Cardiac septum (tissue), 1 donor: ENCODE results near the gene WDPCP. TPM values are rescaled to one million over a fixed set of nuclear protein-coding genes. Genes with fewer than 3 reads are reported as not detected.
"Not testable (repeated sequence)": the region's sequence is repeated elsewhere in the genome, so short reads cannot be mapped to it uniquely, and the experiment has no call there.

Source experiments
- DNase-seq: peaks from one replicate; pipeline ENCODE4 v3.0.0-alpha.2; 2020; ENCODE audit warnings: low spot score
- intact Hi-C: fragments of 100-400 bp; cut with DNase I; formaldehyde crosslinking; loops from one replicate; pipeline ENCODE4 v1.14.0; 2022
- total RNA-seq: library from RNA; stranded (reverse); fragmentation: NEBNext Ultra II Directional; extraction: Animal tissue kit (Norgen Biotek cat#: 25700); gene quantifications from one replicate; pipeline ENCODE4 v1.2.1, GENCODE V29; 2021
- donor health status: DM: no; HTN: no; CAD: no.

Gene WDPCP
- total RNA-seq, 1 donor from 2014 or later = 27.3 TPM

- intact Hi-C loops = no loop called here
- no peak for DNase-seq
These were observed 509.2 kb downstream of the WDPCP start for GRCh38 chr2:63078852-63079606.

GRCh38 chr2:63074399-63074798 is 513.9 kb downstream of the WDPCP start:
- intact Hi-C loops, DNase-seq: not testable (repeated sequence)

- no peak for DNase-seq
- intact Hi-C loops = no loop called here
These were observed 514.3 kb downstream of the WDPCP start for GRCh38 chr2:63073994-63074393.

GRCh38 chr2:63071664-63072063 is 516.6 kb downstream of the WDPCP start:
- DNase-seq = no peak
- intact Hi-C loops = no loop called here

Other genes with a start within 250 kb of the WDPCP start
- gene MDH1, start 486 bp upstream of the WDPCP start, total RNA-seq = 1,107 TPM